H7 (cell line): ENCODE measurements around the gene ABCE1. TPM values are rescaled to one million over a fixed set of nuclear protein-coding genes. Genes with fewer than 3 reads are reported as not detected.

Experiments used
- DNase-seq: peaks from one replicate; pipeline ENCODE4 v3.0.0; 2012
- H3K27me3 ChIP-seq: 2 replicates; pipeline ENCODE4 v1.6.0; 2011; ENCODE audit warnings: mild to moderate bottlenecking, low read length; ENCODE audit not compliant: control insufficient read depth, insufficient read depth
- H3K36me3 ChIP-seq: replicated peaks from 2 replicates; pipeline ENCODE4 v1.5.1; 2011; ENCODE audit warnings: low read length; ENCODE audit not compliant: control insufficient read depth, insufficient read depth
- H3K4me3 ChIP-seq: 2 replicates; pipeline ENCODE4 v1.5.1; 2011; ENCODE audit warnings: low read depth, mild to moderate bottlenecking, control low read depth, low read length, moderate library complexity; ENCODE audit not compliant: insufficient read depth
- total RNA-seq: library from RNA; depleted of rRNA; stranded (reverse); fragments of >200 nt; shearing (Covaris generic); gene quantifications from 2 replicates; pipeline ENCODE4 v1.2.3, GENCODE V29; 2014

ABCE1 gene
- total RNA-seq, 1 experiment from 2014 or later = 165 TPM

DNA sequence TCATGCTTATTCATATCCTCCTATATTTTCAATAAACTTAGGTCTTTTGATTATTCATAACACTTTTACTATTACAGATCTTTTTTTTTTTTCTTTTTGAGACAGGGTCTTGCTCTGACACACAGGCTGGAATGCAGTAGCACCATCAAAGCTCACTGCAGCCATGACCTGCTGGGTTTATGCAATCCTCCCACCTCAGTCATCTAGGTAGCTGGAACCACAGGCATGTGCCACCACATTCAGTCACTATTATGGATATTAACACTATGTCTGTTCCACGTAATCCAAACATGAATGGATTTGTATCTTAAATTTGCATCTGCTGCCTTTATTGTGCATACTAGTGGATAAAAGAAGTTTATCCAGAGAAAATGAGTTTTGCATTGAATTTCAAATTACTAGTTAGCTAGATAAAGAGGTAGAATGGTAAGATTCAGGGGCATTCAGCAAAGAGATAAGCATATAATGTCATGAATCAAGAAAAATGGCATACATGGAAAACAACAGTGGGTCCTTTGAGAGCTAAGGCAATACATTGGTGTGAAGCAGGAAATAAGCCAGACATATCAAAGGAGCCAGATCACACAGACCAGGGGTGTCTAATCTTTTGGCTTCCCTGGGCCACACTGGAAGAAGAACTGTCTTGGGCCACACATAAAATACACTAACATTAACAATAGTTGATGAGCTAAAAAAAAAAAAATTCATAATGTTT lies 14.1 kb upstream of the ABCE1 start:
- Histone ChIP-seq H3K4me3 (no peak overlapping the region), H3K36me3 (no peaks in the 10 kb centered on the region), H3K27me3 (no peaks in the 10 kb centered on the region)
- no peak for DNase-seq

GRCh38 chr4:145090380-145090779 lies 7.7 kb upstream of the ABCE1 start:
- no peak for DNase-seq
- Histone ChIP-seq H3K4me3 (no peak overlapping the region), H3K27me3 (no peaks in the 10 kb centered on the region), H3K36me3 (peaks cover 3% of the 10 kb centered on the region)

DNA sequence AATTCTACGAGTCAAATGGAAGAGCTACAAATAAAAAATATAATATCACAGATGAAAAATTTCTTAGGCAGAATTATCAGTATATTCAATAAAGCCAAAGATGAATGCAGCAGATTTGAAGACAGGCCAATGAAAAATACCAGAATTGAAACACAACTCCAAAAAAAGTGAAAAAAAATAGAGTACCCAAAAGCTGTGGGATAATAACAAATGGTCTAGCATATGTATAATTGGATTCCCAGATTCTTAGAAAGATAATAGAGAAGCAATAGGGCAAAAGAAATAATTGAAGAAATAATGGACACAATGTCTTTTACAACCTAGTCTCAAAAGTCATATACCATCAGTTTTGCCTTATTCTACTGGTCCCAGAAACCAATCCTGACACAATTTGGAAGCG lies 4.5 kb upstream of the ABCE1 start:
- no peak overlapping the region for H3K4me3 ChIP-seq
- no peak for DNase-seq
- H3K36me3 ChIP-seq = peaks cover 4% of the 10 kb centered on the region
- H3K27me3 ChIP-seq = no peaks in the 10 kb centered on the region

DNA sequence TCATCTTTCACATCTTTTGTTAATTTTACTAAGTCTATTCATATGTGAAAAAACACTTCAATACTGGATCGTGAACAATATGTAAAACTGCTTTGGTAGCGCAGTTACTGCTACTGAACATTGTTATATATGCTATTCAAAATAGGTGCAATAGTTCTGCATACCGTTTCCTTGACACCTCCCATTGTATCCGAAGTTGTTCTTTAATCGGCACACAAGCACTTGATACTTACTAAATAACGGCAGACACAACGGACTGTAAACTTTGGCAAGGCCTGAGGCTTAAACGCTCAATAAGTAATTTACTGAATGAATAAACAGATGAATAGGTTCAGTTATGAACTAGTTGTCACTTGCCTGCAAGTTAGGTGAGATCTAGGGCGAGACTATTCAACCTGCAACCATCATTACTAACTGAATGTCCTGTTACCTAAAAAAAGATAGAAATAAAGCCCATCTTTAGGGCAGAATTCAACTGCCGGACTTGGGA lies 735 bp upstream of the ABCE1 start:
- H3K4me3 ChIP-seq = peak overlapping the region; percentile 91
- no peak for DNase-seq
- H3K36me3 ChIP-seq = peaks cover 4% of the 10 kb centered on the region
- no peaks in the 10 kb centered on the region for H3K27me3 ChIP-seq

GRCh38 chr4:145098675-145099037 lies 545 bp downstream of the ABCE1 start:
- peak overlapping the region; percentile 91 for H3K4me3 ChIP-seq
- DNase-seq = no peak
- H3K27me3 ChIP-seq = no peaks in the 10 kb centered on the region
- H3K36me3 ChIP-seq = peaks cover 4% of the 10 kb centered on the region

- Histone ChIP-seq H3K4me3 (peak overlapping the region; percentile 3), H3K27me3 (no peaks in the 10 kb centered on the region), H3K36me3 (peaks cover 3% of the 10 kb centered on the region)
- no peak for DNase-seq
Observed at GRCh38 chr4:145099653-145100052, 1.5 kb downstream of the ABCE1 start.

- Histone ChIP-seq H3K4me3 (no peak overlapping the region), H3K27me3 (no peaks in the 10 kb centered on the region), H3K36me3 (peaks cover 10% of the 10 kb centered on the region)
- no peak for DNase-seq
Observed at GRCh38 chr4:145101091-145101490, 3.0 kb downstream of the ABCE1 start.

GRCh38 chr4:145102619-145103018 lies 4.5 kb downstream of the ABCE1 start:
- H3K27me3 ChIP-seq = no peaks in the 10 kb centered on the region
- peaks cover 11% of the 10 kb centered on the region for H3K36me3 ChIP-seq
- DNase-seq = no peak
- no peak overlapping the region for H3K4me3 ChIP-seq

GRCh38 chr4:145103496-145103895 lies 5.4 kb downstream of the ABCE1 start:
- Histone ChIP-seq H3K36me3 (peaks cover 11% of the 10 kb centered on the region), H3K4me3 (no peak overlapping the region), H3K27me3 (no peaks in the 10 kb centered on the region)
- DNase-seq = no peak

DNA sequence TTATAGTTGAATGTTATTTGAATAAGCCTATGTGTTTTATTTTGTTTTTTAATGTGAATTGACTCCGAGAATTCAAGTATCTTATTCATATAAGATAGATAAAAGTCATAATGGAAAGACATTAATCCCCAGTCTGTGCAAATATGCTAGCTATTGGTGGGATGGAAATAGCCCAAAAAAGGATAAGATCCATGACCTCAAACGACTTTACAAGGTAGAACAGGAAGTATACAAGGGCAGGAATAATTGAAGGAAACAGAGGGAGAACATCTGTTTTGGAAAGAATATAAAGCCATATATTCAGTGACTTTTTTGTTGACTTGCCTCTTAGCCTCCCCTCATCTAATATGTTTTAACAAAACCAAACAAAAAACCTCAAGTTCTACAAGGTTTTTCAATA lies 9.0 kb downstream of the ABCE1 start:
- no peak for DNase-seq
- Histone ChIP-seq H3K4me3 (no peak overlapping the region), H3K27me3 (no peaks in the 10 kb centered on the region), H3K36me3 (peaks cover 12% of the 10 kb centered on the region)

DNA sequence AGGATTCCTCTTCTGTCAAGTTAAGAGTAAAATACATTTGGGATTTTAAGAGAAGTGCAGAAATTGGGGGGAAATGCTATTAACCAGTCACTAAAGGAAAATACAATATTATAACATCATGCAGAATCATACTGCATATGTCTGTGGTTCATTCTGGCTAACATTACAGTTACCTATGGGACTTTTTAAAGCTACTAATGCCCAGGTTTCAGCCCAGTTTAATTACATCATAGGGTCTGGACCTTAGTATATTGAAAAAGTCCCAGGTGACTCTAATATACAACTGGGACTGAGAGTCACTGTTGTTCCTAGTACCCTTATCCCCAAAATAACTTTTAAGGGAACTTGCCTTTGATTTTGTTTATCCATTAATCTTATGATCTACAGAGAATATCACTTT lies 10.0 kb downstream of the ABCE1 start:
- H3K27me3 ChIP-seq = no peaks in the 10 kb centered on the region
- H3K4me3 ChIP-seq = no peak overlapping the region
- no peak for DNase-seq
- H3K36me3 ChIP-seq = peaks cover 18% of the 10 kb centered on the region

- no peak for DNase-seq
- H3K36me3 ChIP-seq = peaks cover 14% of the 10 kb centered on the region
- no peak overlapping the region for H3K4me3 ChIP-seq
- H3K27me3 ChIP-seq = no peaks in the 10 kb centered on the region
Observed at GRCh38 chr4:145125396-145125795, 27.3 kb downstream of the ABCE1 start.

DNA sequence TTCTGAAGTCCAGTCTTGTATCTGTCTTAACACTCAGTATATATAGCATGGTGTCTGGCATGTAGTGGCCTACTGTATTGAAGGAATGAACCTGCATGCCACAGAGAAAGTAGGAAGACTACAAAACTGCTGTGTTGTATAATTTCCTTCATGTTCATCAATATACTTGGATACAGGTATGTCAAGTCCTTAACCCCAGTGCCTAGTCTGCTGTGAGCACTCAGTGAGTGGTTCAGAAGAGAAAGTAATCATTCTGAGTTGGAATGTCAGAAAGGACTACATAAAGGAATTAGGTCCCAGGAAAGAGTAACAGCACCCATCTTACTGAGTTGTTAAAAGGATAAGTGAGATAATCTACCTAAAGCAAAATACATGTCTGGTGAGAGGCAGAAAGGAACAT lies 32.0 kb downstream of the ABCE1 start:
- no peaks in the 10 kb centered on the region for H3K27me3 ChIP-seq
- H3K4me3 ChIP-seq = no peak overlapping the region
- H3K36me3 ChIP-seq = peaks cover 5% of the 10 kb centered on the region
- DNase-seq = no peak

- DNase-seq = no peak
- H3K27me3 ChIP-seq = no peaks in the 10 kb centered on the region
- H3K4me3 ChIP-seq = no peak overlapping the region
- no peaks in the 10 kb centered on the region; the same call in 1 of the 2 replicates for H3K36me3 ChIP-seq
Observed at GRCh38 chr4:145130788-145131399, 32.8 kb downstream of the ABCE1 start.

- Histone ChIP-seq H3K27me3 (no peaks in the 10 kb centered on the region), H3K36me3 (no peaks in the 10 kb centered on the region; the same call in 1 of the 2 replicates), H3K4me3 (no peak overlapping the region)
- DNase-seq = no peak
Observed at GRCh38 chr4:145131848-145132247, 33.7 kb downstream of the ABCE1 start.
